H1 (cell line): ENCODE data around the gene LRRC27. TPM values are rescaled to one million over a fixed set of nuclear protein-coding genes. Genes with fewer than 3 reads are reported as not detected.

Experiments used
- HDAC2 ChIP-seq, 2 experiments: fragments of 300-600 bp in 1 of 2; sonication (generic) in 1 of 2; IDR thresholded peaks; 2 replicates each; pipeline ENCODE4 v1.6.1; 2011 to 2012; ENCODE audit warnings: low read depth in 2 of 2, low read length in 2 of 2, mild to moderate bottlenecking in 2 of 2, moderate library complexity in 2 of 2, borderline replicate concordance in 1 of 2, inconsistent platforms in 1 of 2
- POU5F1 ChIP-seq: IDR thresholded peaks from 2 replicates; pipeline ENCODE4 v1.6.1; 2011; ENCODE audit warnings: low read depth, mild to moderate bottlenecking, low read length, moderate library complexity
- RFX5 ChIP-seq: IDR thresholded peaks from 2 replicates; pipeline ENCODE4 v1.6.1; 2011; ENCODE audit warnings: low read depth, low read length, improper control_type of control experiment, borderline replicate concordance
- SIN3A ChIP-seq, 2 experiments: IDR thresholded peaks in 1 of 2; conservative IDR thresholded peaks in 1 of 2; 2 replicates each; pipeline ENCODE4 v1.6.1; 2011 to 2012; ENCODE audit warnings: low read length in 2 of 2, improper control_type of control experiment in 1 of 2, low read depth in 1 of 2, mild to moderate bottlenecking in 1 of 2
- TAF7 ChIP-seq: optimal IDR thresholded peaks from 2 replicates; pipeline ENCODE3; 2011; ENCODE audit warnings: low read depth, mild to moderate bottlenecking, inconsistent platforms, low read length, moderate library complexity, borderline replicate concordance
- polyA plus RNA-seq, 7 experiments: library from polyadenylated mRNA; depleted of rRNA in 3 of 7; stranded (reverse) in 5 of 7; unstranded in 2 of 7; fragments of >200 nt in 5 of 7; fragments of 200-250 nt in 2 of 7; gene quantifications; 1 replicate in 5 of 7; 2 replicates in 1 of 7; 4 replicates in 1 of 7; pipeline versions ENCODE4 v1.2.1 to v1.2.3, GENCODE V29; 2011 to 2013; ENCODE audit warnings: missing spikeins in 2 of 7, mixed read lengths in 2 of 7
- total RNA-seq: library from RNA; stranded (reverse); fragmentation: NEBNext Ultra II Directional; extraction: Animal tissue kit (Norgen Biotek cat#: 25700); gene quantifications from 2 replicates; pipeline ENCODE4 v1.2.1, GENCODE V29; 2021

LRRC27 gene
- total and polyA plus RNA-seq, 2 of the 8 experiments (the other 6 are each of a cell fraction or from before 2014, with no cell fraction given) = 1.2 to 3.8 TPM

- TF ChIP-seq TAF7 (no peak), HDAC2 (IDR thresholded peaks at IDR 0.05; ENCODE audit: borderline replicate concordance in 1 of 2, low read depth in 2 of 2, low read length in 2 of 2) (no peak), RFX5 (no peak), POU5F1 (no peak), SIN3A (conservative IDR thresholded peaks at IDR 0.05 in 1 of 2, IDR thresholded peaks at IDR 0.05 in 1 of 2; ENCODE audit: low read depth in 1 of 2, low read length in 2 of 2) (no peak)
These were observed 14.8 kb downstream of the LRRC27 start (continued) for GRCh38 chr10:132346806-132347205.
